Activated T-cell treated with anti-CD3 and anti-CD28 coated beads for 1 hour (primary cell): ENCODE data around the gene VIPR2.

ENCODE experiments used
- DNase-seq: peaks from one replicate; pipeline ENCODE4 v3.0.0-alpha.2; 2020; ENCODE audit warnings: low read depth

VIPR2 gene

DNA sequence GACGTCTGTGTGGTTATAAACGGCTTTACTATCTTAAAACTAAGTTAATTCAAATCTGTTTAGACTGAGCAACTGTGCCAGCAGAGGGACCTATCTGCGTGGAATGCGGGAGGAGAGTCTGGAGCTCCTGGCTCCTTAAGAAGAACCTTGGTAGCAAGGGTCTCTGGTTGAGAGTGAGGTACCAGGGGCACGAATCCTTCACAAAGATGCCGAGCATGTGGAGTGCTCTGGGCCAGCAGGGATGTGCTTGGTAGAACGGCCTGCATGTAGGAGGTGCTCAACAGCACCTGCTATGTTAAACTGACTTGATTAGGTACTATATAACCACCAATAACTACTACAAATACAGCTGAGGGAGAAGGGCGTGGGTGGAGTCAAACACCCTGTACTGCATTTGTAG, 102.6 kb downstream of the VIPR2 start:
- no peak for DNase-seq

GRCh38 chr7:159040912-159041711, 103.6 kb downstream of the VIPR2 start:
- DNase-seq, result no peak

- no peak for DNase-seq
Observed at GRCh38 chr7:159040146-159040545, 104.5 kb downstream of the VIPR2 start.

DNA sequence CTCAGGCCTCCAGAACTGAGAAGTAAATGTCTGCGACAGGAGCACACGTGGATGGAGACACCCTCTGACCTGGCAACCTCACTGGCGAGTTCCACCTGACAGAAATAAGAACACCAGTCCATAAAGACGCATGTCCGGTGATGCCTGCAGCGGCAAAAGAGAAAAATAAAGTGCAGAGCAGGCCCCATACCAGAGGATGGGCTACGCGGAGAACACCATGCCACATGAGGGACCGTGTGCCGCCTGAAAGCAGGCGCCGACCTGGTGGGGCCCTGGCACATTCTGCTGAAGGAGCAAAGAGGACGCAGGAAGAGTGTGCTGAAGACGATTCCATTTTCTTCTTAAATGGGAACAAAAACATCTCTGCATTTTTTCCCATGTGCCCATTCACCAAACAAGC, 105.0 kb downstream of the VIPR2 start:
- no peak for DNase-seq

GRCh38 chr7:159038066-159038465, 106.6 kb downstream of the VIPR2 start:
- DNase-seq, result no peak

DNA sequence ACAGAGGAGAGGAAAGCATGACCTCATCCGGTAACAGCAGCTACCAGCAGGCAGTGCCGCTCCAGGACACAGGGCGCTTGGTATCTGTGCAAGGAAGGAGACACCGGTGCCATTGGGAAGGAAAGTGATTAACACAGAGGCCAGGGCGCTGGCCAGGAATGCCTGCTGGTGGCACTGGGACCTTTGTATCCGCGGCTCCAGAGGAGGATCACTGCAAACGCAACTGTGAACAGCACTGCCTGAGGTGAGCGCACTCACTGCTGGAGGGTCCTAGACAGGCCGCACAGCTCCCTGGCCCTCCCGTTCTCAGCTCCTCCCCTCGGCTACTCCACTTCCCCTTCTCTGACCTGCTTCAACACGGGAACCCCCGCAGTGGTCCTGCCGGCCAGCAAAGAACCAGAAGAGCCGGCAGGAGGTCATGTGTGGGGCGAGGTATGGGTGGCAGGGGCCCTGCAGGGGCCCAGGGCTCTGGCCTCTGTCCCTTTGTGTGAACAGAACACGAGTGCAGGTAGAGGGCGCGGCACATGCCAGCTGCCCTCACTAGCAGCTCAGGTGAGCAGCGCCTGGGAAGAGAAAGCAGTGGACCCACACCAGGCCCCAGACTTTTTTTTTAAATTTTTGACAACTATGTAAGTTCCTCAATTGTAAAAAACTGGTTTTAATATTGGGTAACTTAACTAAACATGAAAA, 107.6 kb downstream of the VIPR2 start:
- no peak for DNase-seq

DNA sequence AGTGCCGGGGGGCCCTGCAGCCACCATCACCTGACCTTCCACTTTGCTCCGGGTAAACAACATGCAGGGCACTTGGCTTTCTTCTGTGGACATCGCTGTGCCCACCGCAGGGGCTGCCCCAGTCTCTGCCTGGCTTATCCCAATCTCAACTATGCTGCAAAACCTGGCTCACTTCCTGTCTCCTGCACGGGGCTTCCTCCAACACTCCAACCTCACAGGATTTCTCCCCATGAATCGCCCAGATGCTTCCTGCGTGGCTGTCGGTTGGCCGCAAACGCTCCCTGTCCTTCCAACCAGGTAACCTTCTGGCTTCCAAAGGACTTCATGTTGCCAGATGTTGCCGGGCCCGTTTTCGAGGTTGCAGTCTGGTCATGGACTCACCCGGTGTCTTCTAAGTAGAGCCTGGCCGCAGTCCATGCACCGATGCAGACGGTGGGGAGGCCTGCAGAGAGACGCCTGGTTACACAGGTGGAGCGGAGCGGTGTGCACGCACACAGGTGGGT, 109.0 kb downstream of the VIPR2 start:
- DNase-seq, result no peak

DNA sequence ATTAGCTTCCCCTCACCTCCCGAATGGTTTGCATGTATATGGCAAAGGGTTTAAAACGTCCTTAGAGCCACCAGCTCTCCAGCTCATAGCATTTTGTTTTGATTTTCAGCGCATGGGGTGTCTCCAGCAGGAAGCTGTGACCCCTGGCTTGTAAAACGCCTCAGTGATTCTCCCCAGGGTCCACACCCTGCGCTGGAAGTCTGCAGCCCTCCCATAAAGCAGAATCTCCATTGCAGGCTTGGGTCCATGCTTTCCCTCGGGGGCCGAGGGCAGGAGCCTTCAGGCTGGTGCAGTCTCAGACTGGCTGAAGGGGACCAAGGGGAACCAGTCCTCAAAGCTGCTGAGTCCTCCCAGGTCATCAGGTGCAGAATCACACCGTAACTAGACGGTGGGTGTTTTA, 109.7 kb downstream of the VIPR2 start:
- no peak for DNase-seq

GRCh38 chr7:159034394-159034793, 110.3 kb downstream of the VIPR2 start:
- DNase-seq, result no peak

DNA sequence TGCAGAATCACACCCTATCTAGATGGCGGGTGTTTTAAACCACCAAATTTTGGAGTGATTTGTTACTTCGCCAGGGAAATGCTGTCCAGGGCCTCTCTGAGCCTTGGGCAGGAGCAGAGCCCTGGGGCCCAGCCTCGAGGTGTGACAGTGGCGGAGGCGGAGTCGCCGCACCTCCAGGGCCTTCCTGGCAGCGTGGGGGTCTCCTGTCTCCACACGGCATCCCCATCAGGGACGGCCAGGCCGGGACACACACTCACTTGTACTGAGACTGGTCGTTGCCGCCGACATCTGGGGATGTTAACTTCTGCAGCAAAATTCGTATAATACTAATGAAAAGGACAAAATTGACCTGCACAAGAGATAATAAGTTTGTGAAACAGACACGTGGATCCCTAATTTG, 110.7 kb downstream of the VIPR2 start:
- DNase-seq, result no peak

GRCh38 chr7:159033473-159033825, 111.2 kb downstream of the VIPR2 start:
- DNase-seq, result no peak

DNA sequence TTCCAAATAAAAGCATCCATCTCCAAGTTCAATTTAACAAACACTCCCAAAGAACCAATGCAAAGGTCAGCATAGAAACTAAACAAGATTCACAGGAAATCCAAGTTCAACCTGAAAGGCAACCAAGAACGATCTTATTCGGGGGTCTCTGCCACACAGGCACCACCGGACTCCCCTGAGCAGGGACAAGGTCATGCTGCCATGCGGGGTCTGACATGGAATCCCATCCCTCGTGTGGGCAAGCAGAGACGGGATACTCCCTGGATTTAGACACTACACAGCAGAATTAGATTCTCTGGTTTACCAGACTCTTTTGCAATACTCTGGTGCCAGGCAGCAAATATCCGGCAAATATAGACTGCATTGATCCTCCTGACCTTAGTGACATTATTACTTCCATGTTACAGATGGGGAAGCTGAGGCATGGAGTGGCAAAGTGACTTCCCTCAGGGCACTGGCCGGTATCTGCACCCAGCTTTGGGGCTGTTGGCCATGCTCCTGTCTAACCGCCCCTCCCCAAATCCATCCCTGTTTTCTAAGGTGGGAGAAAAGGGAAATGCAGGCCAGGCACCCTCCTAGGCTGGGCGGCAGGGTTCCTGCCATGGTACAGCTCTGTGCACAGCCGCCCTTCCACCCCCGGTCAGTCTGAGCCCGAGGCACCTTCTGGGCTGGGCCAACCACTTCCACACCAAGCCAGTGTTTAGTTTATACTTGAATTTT, 111.8 kb downstream of the VIPR2 start:
- DNase-seq, result no peak

DNA sequence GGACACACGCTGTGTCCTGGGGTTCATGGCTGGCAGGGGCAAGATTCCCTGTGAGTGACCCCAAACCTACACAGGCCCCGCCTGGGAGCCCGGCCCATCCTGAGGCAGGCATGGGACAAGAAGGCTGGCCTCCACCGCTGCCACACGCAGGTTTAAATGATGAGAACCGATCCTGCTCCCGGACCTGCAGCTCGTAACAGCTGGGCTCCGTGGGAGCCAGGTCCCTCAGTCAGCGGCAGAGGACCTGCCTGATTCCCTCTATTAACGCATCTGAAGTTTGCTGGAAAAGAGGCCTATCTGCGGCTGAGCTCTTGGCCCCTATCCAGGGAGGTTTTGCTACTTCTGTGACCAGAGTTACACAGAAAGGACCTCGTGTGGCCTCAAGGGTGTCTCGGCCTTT, 112.3 kb downstream of the VIPR2 start:
- no peak for DNase-seq

GRCh38 chr7:159031750-159032149, 112.9 kb downstream of the VIPR2 start:
- no peak for DNase-seq

DNA sequence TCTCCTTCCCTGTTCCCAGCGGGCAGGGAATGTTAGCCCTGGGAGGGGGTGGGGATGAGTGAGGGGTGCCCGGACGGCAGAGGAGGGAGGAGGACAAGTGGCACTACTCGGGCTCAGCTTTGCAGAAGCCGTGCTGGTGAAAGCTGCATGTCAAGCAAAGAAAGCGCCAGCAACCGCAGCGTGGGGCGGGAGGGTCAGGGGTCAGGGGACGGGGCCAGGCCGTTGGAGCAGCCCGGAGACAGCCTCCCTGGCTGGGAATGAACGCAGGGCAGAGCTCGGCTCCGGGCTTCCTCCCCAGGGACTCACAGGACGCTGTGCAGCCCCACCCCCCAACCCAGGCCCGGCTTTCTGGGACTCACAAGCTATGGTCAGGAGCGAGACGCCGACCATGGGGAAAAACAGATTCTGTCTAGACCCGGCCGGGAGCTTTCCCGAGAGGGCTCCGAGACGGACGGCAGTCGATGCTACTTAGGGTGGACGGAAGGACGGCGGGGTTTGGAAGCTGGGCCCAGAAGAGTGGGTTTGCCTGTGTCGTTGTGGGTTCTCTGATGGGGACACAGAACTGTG, 113.4 kb downstream of the VIPR2 start:
- no peak for DNase-seq

- DNase-seq, result no peak
Observed at GRCh38 chr7:159030490-159031134, 114.1 kb downstream of the VIPR2 start.

DNA sequence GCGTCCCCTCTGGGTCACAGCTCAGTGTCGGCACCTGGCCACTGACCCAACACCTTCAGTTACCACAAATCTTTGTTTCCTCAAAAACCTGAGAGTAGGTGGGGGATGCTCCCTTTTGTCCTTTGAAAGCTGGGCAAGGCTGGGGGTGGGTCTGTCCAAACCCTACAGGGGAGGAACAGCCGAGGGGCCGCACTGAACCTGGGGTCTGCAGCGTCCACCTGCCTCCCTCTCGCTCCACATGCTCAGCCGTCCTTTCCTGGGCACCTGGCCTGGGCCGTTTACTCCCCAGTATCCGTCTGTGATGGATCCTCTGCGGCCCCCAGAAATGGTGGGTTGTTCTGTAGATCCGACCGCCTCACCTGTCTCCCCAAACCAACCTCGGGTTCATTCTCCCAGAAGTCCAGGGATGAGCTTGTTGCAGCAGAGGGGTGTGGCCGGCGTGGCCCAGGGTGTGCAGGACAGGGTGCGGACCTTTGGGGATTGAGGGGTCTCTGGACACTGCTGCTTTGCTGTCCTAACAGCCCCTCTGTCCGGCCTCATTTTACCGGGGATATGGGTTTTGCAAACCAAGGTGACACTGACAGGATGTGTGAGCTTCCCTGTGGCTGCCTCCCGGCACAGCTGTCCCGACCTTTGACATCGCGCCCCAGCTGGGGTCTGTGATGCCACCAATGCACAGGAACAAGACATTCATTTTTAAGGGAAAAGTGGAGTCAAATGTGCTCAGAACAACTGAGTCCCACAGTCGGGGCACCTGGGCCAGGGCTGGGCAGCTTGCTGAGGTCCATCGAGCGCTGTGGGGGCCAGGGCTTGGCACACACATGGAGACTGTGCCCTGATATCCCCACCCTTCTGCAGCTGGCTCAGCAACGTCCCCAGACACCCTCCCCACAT, 115.9 kb downstream of the VIPR2 start:
- no peak for DNase-seq

- DNase-seq, result no peak
Observed at GRCh38 chr7:159027789-159028507, 116.7 kb downstream of the VIPR2 start.

GRCh38 chr7:159027056-159027788, 117.4 kb downstream of the VIPR2 start:
- DNase-seq, result no peak
